ENCODE measurements around the gene MAP2K1. TPM values are rescaled to one million over a fixed set of nuclear protein-coding genes. Genes with fewer than 3 reads are reported as not detected.

Gene MAP2K1
- total RNA-seq, 4 donors from 2014 or later: 29.5 to 37.6 (median 35.9) TPM

GRCh38 chr15:66480267-66480666 is 93.6 kb downstream of the MAP2K1 start:
- 89% methylated on average over 6 of the region's 6 CpGs for WGBS
- no peaks in the 10 kb centered on the region for H3K9me3 ChIP-seq
- H3K27ac ChIP-seq (replicated peaks in 1 of 4): no peak overlapping the region
- no peak overlapping the region for H3K4me3 ChIP-seq
- no peaks in the 10 kb centered on the region for H3K4me1 ChIP-seq
- DNase-seq (ENCODE audit: extremely low spot score): no peak
- H3K27me3 ChIP-seq: no peaks in the 10 kb centered on the region
- peaks cover 12 to 35% (median 25%) of the 10 kb centered on the region in 4 donors for H3K36me3 ChIP-seq
- intact Hi-C loops (cut with DNase I): no loop called here
- TF ChIP-seq POLR2AphosphoS5 (IDR thresholded peaks at IDR 0.05): no peak
- no peak for TF ChIP-seq CTCF (IDR thresholded peaks at IDR 0.05)
- TF ChIP-seq EP300 (IDR thresholded peaks at IDR 0.05): no peak

GRCh38 chr15:66481107-66481856 is 94.6 kb downstream of the MAP2K1 start:
- Histone ChIP-seq H3K4me3 (no peak overlapping the region), H3K27me3 (no peaks in the 10 kb centered on the region), H3K27ac (replicated peaks in 1 of 4) (no peak overlapping the region), H3K9me3 (no peaks in the 10 kb centered on the region), H3K36me3 (peaks cover 12 to 45% (median 29%) of the 10 kb centered on the region in 4 donors), H3K4me1 (no peaks in the 10 kb centered on the region)
- no peak for DNase-seq (ENCODE audit: extremely low spot score)
- 90% methylated on average over 10 of the region's 10 CpGs for WGBS
- intact Hi-C loops (cut with DNase I): no loop called here
- TF ChIP-seq CTCF (IDR thresholded peaks at IDR 0.05): no peak
- no peak for TF ChIP-seq POLR2A (IDR thresholded peaks at IDR 0.05; ENCODE audit: low read depth)
- TF ChIP-seq EP300 (IDR thresholded peaks at IDR 0.05): no peak
- TF ChIP-seq POLR2AphosphoS5 (IDR thresholded peaks at IDR 0.05): no peak

GRCh38 chr15:66482539-66482938 is 95.8 kb downstream of the MAP2K1 start:
- H3K27ac ChIP-seq (replicated peaks in 1 of 4): no peak overlapping the region
- H3K27me3 ChIP-seq: no peaks in the 10 kb centered on the region
- no peak overlapping the region for H3K4me3 ChIP-seq
- TF ChIP-seq CTCF (IDR thresholded peaks at IDR 0.05) (no peak), POLR2AphosphoS5 (IDR thresholded peaks at IDR 0.05) (no peak), POLR2A (IDR thresholded peaks at IDR 0.05; ENCODE audit: low read depth) (no peak), EP300 (IDR thresholded peaks at IDR 0.05) (no peak)
- DNase-seq (ENCODE audit: extremely low spot score): no peak
- H3K36me3 ChIP-seq: peaks cover 12 to 57% (median 39%) of the 10 kb centered on the region in 4 donors
- H3K9me3 ChIP-seq: no peaks in the 10 kb centered on the region
- H3K4me1 ChIP-seq: no peaks in the 10 kb centered on the region
- intact Hi-C loops (cut with DNase I): no loop called here
- 92% methylated on average over 9 of the region's 9 CpGs for WGBS

GRCh38 chr15:66483131-66483566 is 96.4 kb downstream of the MAP2K1 start:
- DNase-seq (ENCODE audit: extremely low spot score): no peak
- Histone ChIP-seq H3K4me3 (no peak overlapping the region), H3K27ac (replicated peaks in 1 of 4) (no peak overlapping the region), H3K27me3 (no peaks in the 10 kb centered on the region), H3K9me3 (no peaks in the 10 kb centered on the region), H3K36me3 (peaks cover 12 to 64% (median 45%) of the 10 kb centered on the region in 4 donors), H3K4me1 (no peaks in the 10 kb centered on the region)
- TF ChIP-seq POLR2AphosphoS5 (IDR thresholded peaks at IDR 0.05): no peak
- no peak for TF ChIP-seq POLR2A (IDR thresholded peaks at IDR 0.05; ENCODE audit: low read depth)
- no peak for TF ChIP-seq CTCF (IDR thresholded peaks at IDR 0.05)
- TF ChIP-seq EP300 (IDR thresholded peaks at IDR 0.05): no peak
- 89% methylated on average over 3 of the region's 3 CpGs for WGBS
- intact Hi-C loops (cut with DNase I): no loop called here
